ENCODE measurements around the gene MAFB. TPM values are rescaled to one million over a fixed set of nuclear protein-coding genes. Genes with fewer than 3 reads are reported as not detected.

MAFB gene
- total RNA-seq, 1 experiment from 2014 or later: 0.17 TPM

DNA sequence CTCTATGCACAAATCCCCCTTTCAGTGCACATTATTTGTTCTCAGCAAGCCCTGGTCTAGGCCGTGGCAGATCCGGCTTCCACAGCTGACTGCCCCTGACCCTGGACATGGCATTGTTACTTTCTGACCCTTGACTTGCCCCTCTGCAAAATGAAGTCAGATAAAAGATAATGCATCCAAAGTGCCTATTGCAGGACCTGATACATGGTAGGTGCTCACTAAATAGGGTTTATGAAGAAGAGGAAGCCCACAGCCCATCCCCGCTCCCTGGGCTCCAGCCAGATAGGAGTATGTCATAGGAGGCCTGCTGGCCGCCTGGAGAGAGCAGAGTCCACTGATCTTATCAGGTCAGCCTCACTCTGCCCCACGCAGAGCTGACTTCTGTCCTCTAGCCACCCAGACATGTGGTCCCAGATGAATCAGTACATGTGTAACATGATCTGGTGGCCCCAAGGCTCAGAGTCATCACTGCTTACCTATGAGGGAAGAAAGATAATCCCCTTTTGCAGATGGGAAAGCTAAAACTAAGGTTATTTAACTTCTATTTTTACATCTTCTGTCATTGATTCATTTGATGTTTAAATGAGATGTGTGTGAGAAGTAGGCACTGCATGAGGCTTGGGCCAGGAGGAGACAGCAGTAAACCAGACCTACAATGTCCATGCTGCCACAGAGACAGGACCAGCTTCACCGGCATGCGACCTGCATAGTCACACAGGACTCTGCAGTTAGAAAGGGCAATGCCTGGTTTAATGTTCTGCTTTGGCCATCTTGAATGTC, 20.4 kb downstream of the MAFB start:
- peaks cover 3% of the 10 kb centered on the region for H3K27me3 Mint-ChIP-seq (ENCODE audit: unreplicated experiment)
- TF ChIP-seq CTCF (IDR thresholded peaks at IDR 0.05; ENCODE audit: unreplicated experiment): no peak
- no peaks in the 10 kb centered on the region for H3K9me3 Mint-ChIP-seq (ENCODE audit: low read depth, unreplicated experiment)
- peaks cover 4% of the 10 kb centered on the region for H3K36me3 Mint-ChIP-seq (ENCODE audit: insufficient read depth, unreplicated experiment)
- BruUV-seq (replicated peaks): no TSS peak
- H3K27ac Mint-ChIP-seq (ENCODE audit: unreplicated experiment): no peak overlapping the region
- H3K4me1 Mint-ChIP-seq (ENCODE audit: low read depth, unreplicated experiment): peaks cover 9% of the 10 kb centered on the region
- H3K4me3 Mint-ChIP-seq (ENCODE audit: low read depth, unreplicated experiment): no peak overlapping the region
- DNase-seq: peak; percentile 40
- CTCF ChIA-PET: no interaction called here
- intact Hi-C loops (cut with micrococcal nuclease; ENCODE audit: unreplicated experiment): loop anchor here (2.0 kb wide), 1 partner anchor 106 kb away; no protein-coding TSS in a partner anchor

DNA sequence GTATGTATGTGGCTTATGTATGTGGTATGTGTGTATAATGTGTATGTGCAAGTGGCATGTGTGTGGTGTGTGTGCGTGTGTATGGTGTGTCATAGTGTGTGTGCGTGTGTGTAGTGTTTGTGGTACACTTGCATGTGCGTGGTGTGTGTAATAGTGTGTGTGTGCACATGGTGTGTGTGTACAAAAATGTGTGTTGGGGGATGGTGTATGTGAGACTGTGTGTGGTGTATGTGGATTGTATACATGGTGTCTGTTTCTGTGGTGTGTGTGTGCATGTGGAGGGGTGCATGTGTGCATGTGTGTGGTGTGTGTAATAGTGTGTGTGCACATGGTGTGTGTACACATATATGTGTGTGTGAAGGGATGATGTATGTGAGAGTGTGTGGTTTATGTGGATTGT, 21.5 kb downstream of the MAFB start:
- CTCF ChIA-PET: no interaction called here
- Mint-ChIP-seq H3K4me1 (ENCODE audit: low read depth, unreplicated experiment) (peaks cover 9% of the 10 kb centered on the region), H3K9me3 (ENCODE audit: low read depth, unreplicated experiment) (no peaks in the 10 kb centered on the region), H3K27ac (ENCODE audit: unreplicated experiment) (no peak overlapping the region), H3K27me3 (ENCODE audit: unreplicated experiment) (no peaks in the 10 kb centered on the region), H3K36me3 (ENCODE audit: insufficient read depth, unreplicated experiment) (no peaks in the 10 kb centered on the region), H3K4me3 (ENCODE audit: low read depth, unreplicated experiment) (no peak overlapping the region)
- DNase-seq: no peak
- BruUV-seq (replicated peaks): no TSS peak
- intact Hi-C loops (cut with micrococcal nuclease; ENCODE audit: unreplicated experiment): no loop called here
- no peak for TF ChIP-seq CTCF (IDR thresholded peaks at IDR 0.05; ENCODE audit: unreplicated experiment)

GRCh38 chr20:40666336-40666735, 22.7 kb downstream of the MAFB start:
- no peak for DNase-seq
- Mint-ChIP-seq H3K27ac (ENCODE audit: unreplicated experiment) (no peak overlapping the region), H3K4me1 (ENCODE audit: low read depth, unreplicated experiment) (peaks cover 9% of the 10 kb centered on the region), H3K4me3 (ENCODE audit: low read depth, unreplicated experiment) (no peak overlapping the region), H3K36me3 (ENCODE audit: insufficient read depth, unreplicated experiment) (no peaks in the 10 kb centered on the region), H3K9me3 (ENCODE audit: low read depth, unreplicated experiment) (no peaks in the 10 kb centered on the region), H3K27me3 (ENCODE audit: unreplicated experiment) (peaks cover 2% of the 10 kb centered on the region)
- intact Hi-C loops (cut with micrococcal nuclease; ENCODE audit: unreplicated experiment): no loop called here
- CTCF ChIA-PET: no interaction called here
- TF ChIP-seq CTCF (IDR thresholded peaks at IDR 0.05; ENCODE audit: unreplicated experiment): no peak
- BruUV-seq (replicated peaks): no TSS peak

DNA sequence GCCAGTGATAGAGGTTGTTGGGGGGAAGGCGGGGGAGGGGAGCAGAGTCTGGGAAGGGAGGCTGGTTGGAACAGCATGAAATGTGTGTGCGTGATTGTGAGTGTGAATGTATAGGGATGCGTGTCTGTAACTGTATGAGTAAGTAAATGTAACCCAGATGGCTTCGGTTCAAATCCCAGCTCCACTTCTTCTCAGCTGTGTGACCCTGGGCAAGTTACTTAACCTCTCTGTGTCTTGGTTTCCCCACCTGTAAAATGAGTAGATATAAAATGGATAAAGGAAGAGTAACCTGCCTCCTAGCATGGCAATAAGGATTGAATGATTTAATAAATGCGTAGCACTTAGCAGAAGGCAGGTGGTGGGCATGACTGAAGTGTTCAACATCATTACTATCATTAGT, 24.1 kb downstream of the MAFB start:
- Mint-ChIP-seq H3K27ac (ENCODE audit: unreplicated experiment) (no peak overlapping the region), H3K4me3 (ENCODE audit: low read depth, unreplicated experiment) (no peak overlapping the region), H3K36me3 (ENCODE audit: insufficient read depth, unreplicated experiment) (no peaks in the 10 kb centered on the region), H3K9me3 (ENCODE audit: low read depth, unreplicated experiment) (no peaks in the 10 kb centered on the region), H3K4me1 (ENCODE audit: low read depth, unreplicated experiment) (peaks cover 9% of the 10 kb centered on the region), H3K27me3 (ENCODE audit: unreplicated experiment) (peaks cover 17% of the 10 kb centered on the region)
- TF ChIP-seq CTCF (IDR thresholded peaks at IDR 0.05; ENCODE audit: unreplicated experiment): no peak
- no peak for DNase-seq
- BruUV-seq (replicated peaks): no TSS peak
- intact Hi-C loops (cut with micrococcal nuclease; ENCODE audit: unreplicated experiment): no loop called here
- CTCF ChIA-PET: interaction anchor here (0.7 to 1.3 kb wide), 5 partner anchors 8 to 1104 kb away, joined by 3 to 13 read pairs (median 4); no protein-coding TSS in a partner anchor
